Activated CD4-positive, alpha-beta T cell treated with anti-CD3 and anti-CD28 coated beads, Interleukin-2, amount 10 ng/mL, durations not matched to agents 7 days and 5 days (primary cell): ENCODE data around the gene LRCH3. TPM values are rescaled to one million over a fixed set of nuclear protein-coding genes. Genes with fewer than 3 reads are reported as not detected.

Experiments used
- CTCF ChIA-PET: fragments of 350-600 bp; sonication (Branson Sonifier 250); formaldehyde crosslinking; loops from one replicate; lab custom pipeline; 2021; ENCODE audit warnings: antibody characterized with exemption; lab: Charles Lee
- POLR2A ChIA-PET: fragments of 350-600 bp; sonication (Branson Sonifier 250); formaldehyde crosslinking; loops from one replicate; lab custom pipeline; 2021; ENCODE audit warnings: antibody characterized with exemption; lab: Charles Lee
- DNase-seq: peaks from one replicate; pipeline ENCODE4 v3.0.0-alpha.2; 2020
- H3K27ac Mint-ChIP-seq: one replicate; pipeline ENCODE4 v1.8.0; 2021; ENCODE audit warnings: mild to moderate bottlenecking, moderate library complexity, mixed read lengths
- H3K27me3 Mint-ChIP-seq: one replicate; pipeline ENCODE4 v1.8.0; 2021; ENCODE audit warnings: mixed read lengths
- H3K36me3 Mint-ChIP-seq: one replicate; pipeline ENCODE4 v1.8.0; 2021; ENCODE audit warnings: low read depth, mixed read lengths
- H3K4me1 Mint-ChIP-seq: one replicate; pipeline ENCODE4 v1.8.0; 2021; ENCODE audit warnings: mixed read lengths
- H3K4me3 Mint-ChIP-seq: one replicate; pipeline ENCODE4 v1.8.0; 2021; ENCODE audit warnings: mild to moderate bottlenecking, moderate library complexity, mixed read lengths
- H3K9me3 Mint-ChIP-seq: one replicate; pipeline ENCODE4 v1.8.0; 2021; ENCODE audit warnings: mixed read lengths
- total RNA-seq, 2 experiments: library from RNA; stranded (reverse); gene quantifications; one replicate each; pipeline ENCODE4 v1.2.3, GENCODE V29; 2021

The LRCH3 gene
- total RNA-seq, 2 experiments from 2014 or later: 54.0 to 58.0 TPM

DNA sequence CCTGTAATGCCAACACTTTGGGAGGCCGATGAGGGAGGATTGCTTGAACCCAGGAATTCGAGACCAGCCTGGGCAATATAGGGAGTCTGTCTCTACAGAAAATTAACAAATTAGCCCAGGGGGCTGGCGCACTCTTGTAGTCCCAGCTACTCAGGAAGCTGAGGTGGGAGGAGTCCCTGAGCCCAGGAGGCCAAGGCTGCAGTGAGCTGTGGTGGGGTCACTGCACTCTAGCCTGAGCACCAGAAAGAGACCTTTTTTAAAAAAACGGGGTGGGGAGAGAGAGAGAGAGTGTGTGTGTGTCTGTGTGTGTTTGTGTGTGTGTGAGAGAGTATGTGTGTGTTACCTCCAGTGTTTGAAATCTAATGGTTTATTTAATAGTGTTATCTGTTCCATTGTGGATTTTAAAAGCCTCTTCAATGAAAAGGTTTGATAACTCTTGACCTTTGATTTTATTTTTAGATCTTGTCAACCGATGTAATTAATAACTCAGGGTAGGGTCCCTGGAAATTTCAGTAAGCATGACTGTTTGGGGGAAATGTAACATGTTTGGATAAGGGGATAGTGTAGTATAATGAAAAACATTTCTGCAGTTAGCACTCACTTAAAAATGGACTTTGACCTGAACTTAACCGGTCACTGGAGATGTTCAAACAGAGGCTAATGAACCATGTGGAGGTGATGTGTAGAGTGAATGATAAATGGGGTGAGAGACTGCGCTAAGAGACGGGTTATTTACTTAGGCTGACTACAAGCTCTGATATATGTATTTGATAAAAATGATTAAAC, 29.7 kb downstream of the LRCH3 start:
- Mint-ChIP-seq H3K27me3 (no peaks in the 10 kb centered on the region), H3K27ac (no peak overlapping the region), H3K4me1 (no peaks in the 10 kb centered on the region), H3K36me3 (peaks cover 30% of the 10 kb centered on the region), H3K4me3 (no peak overlapping the region), H3K9me3 (no peaks in the 10 kb centered on the region)
- ChIA-PET POLR2A (no interaction called here), CTCF (no interaction called here)
- DNase-seq: no peak

DNA sequence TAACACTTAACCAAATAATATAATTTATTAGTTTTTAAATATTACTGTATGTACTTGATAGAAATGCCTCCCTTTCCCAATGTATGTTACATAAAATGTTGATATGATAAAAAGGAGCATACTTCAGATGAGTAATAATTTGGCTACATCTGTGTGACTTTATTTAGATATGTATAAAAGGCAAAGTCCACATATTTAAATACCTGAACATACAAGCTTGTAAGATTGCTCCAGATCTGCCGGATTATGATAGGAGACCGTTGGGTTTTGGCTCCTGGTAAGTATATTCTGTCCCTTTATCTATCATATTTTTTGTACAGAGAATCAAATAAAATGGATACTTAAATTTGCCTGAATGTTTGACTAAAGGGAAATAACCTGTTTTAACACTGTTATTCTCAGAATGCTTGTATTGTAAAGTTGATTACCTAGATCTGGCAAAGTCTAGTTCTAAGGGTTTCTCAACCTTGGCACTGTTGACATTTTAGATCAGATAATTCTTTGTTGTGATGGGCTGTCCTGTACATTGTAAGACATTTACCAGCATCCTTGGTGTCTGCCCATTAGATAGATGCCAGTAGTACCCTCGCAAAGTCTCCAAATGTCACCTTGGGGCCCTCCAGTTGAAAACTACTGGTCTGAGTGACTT, 38.5 kb downstream of the LRCH3 start:
- Mint-ChIP-seq H3K27me3 (no peaks in the 10 kb centered on the region), H3K36me3 (peaks cover 50% of the 10 kb centered on the region), H3K4me3 (no peak overlapping the region), H3K27ac (no peak overlapping the region), H3K9me3 (no peaks in the 10 kb centered on the region), H3K4me1 (peaks cover 2% of the 10 kb centered on the region)
- CTCF ChIA-PET: interaction anchor here (1.1 to 1.4 kb wide), 2 partner anchors 13 to 18 kb away, joined by 4 read pairs; no protein-coding TSS in a partner anchor
- POLR2A ChIA-PET: no interaction called here
- no peak for DNase-seq

DNA sequence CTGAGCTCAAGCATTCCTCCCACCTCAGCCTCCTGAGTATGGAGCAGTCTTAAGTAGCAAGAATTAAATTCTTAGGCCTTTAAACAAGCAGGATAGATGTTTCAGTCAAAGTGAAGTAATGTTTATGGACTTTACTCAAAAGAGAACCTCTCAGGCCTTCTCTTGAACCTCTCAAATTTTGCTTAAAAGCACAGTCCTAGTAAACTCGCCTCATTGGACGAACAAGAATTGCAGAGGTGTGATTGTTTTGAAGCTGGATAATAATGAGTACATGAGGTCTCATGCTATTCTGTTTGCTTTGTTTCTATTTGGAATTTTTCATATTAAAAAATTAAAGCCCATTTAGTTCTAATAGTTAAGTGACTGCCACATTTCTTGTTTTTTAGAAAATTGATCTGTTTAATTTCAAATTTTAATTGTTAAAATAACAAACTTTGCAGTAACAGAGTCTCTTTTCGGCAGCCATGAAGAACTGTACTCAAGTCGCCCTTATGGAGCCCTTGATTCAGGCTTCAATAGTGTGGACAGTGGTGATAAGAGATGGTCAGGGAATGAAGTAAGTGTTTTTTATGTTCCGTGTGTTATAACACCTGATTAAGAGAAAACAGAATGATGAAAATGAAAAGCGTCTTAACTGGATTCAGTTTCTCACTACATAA, 39.4 kb downstream of the LRCH3 start:
- H3K4me3 Mint-ChIP-seq: no peak overlapping the region

DNA sequence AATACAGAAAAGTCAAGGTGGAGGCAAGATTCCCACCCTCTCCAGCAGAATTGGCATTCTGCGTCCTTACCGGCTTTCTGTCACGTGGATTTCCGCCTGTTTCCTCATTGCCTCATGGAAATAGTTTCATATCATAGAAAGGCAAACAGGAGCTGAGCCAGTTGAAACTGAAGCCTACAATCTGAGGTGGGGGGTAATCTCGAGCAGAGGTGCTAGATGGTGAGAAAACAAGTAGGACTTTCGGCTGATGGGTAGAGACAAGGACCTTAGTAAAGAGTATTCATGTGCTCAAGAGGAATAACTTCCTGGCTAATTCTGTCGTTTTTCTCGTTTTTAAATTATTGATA, 39.9 kb downstream of the LRCH3 start:
- CTCF ChIA-PET: interaction anchor here (1.4 kb wide), 1 partner anchor 11 kb away, joined by 4 read pairs; no protein-coding TSS in a partner anchor
- H3K4me1 Mint-ChIP-seq: peaks cover 2% of the 10 kb centered on the region
- POLR2A ChIA-PET: no interaction called here
- H3K27me3 Mint-ChIP-seq: no peaks in the 10 kb centered on the region
- no peak for DNase-seq
- peaks cover 52% of the 10 kb centered on the region for H3K36me3 Mint-ChIP-seq
- H3K27ac Mint-ChIP-seq: no peak overlapping the region
- no peaks in the 10 kb centered on the region for H3K9me3 Mint-ChIP-seq
- no peak overlapping the region for H3K4me3 Mint-ChIP-seq

More for the DNA sequence above, 39.4 kb downstream of the LRCH3 start:
- Mint-ChIP-seq H3K27me3 (no peaks in the 10 kb centered on the region), H3K27ac (no peak overlapping the region), H3K4me1 (peaks cover 2% of the 10 kb centered on the region), H3K36me3 (peaks cover 49% of the 10 kb centered on the region), H3K9me3 (no peaks in the 10 kb centered on the region)
- CTCF ChIA-PET: interaction anchor here (1.1 to 1.4 kb wide), 2 partner anchors 12 to 18 kb away, joined by 4 read pairs; no protein-coding TSS in a partner anchor
- POLR2A ChIA-PET: no interaction called here
- DNase-seq: no peak

DNA sequence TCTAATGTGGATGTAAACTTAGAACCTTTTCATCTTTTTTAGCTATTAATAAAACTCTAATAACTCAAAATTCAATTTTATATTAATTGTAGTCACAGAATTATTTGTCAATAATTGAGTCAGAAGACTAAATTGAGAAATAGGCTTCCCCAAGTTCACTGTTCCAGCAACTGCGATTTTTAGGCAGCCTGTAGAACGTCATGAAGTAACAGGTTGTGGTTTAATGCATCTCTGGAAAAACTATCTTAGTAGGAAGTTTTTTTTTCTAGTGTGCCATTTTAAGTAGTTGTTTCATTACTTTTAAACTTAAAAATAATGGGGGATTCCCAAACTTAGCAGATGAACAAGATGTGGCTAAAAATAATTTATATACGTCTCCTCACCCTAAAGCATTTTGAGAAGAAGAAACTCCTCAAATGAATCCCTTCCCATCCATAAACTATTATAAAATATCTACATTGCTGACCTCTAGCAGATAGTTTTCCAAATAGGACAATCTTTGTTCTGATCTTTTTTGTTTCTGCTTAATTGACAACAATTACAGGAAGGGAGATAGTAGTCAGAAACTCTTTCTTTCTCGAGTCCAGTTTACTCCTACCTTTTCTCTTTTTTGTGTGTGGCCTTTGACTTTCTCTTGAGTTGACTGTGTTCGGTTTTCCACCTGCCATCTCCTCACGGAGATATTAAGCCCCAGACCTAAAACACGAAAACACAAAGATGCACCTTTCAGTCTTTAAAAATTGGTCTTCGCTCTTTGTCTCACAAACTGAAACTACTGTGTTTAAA, 43.1 kb downstream of the LRCH3 start:
- Mint-ChIP-seq H3K27ac (no peak overlapping the region), H3K9me3 (no peaks in the 10 kb centered on the region), H3K36me3 (peaks cover 46% of the 10 kb centered on the region), H3K27me3 (no peaks in the 10 kb centered on the region), H3K4me1 (peaks cover 2% of the 10 kb centered on the region), H3K4me3 (no peak overlapping the region)
- ChIA-PET POLR2A (no interaction called here), CTCF (no interaction called here)
- DNase-seq: no peak

DNA sequence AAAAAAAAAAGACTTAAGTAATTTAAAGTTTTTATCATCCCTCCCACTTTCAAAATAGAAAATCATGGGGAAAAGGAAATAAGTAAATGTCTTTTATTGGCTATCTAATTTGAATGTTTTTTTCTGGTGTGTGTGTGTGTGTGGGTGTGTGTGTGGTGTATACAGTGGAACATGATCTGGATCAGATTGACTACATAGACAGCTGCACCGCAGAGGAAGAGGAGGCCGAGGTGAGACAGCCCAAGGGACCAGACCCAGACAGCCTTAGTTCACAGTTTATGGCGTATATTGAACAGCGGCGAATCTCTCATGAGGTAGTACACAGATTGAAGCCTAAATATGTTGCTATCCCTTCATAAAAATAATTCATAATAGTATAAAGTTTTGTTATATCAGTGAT, 44.5 kb downstream of the LRCH3 start:
- H3K27me3 Mint-ChIP-seq: no peaks in the 10 kb centered on the region
- peaks cover 2% of the 10 kb centered on the region for H3K4me1 Mint-ChIP-seq
- peaks cover 42% of the 10 kb centered on the region for H3K36me3 Mint-ChIP-seq
- CTCF ChIA-PET: no interaction called here
- H3K4me3 Mint-ChIP-seq: no peak overlapping the region
- DNase-seq: no peak
- no peak overlapping the region for H3K27ac Mint-ChIP-seq
- POLR2A ChIA-PET: no interaction called here
- H3K9me3 Mint-ChIP-seq: no peaks in the 10 kb centered on the region

DNA sequence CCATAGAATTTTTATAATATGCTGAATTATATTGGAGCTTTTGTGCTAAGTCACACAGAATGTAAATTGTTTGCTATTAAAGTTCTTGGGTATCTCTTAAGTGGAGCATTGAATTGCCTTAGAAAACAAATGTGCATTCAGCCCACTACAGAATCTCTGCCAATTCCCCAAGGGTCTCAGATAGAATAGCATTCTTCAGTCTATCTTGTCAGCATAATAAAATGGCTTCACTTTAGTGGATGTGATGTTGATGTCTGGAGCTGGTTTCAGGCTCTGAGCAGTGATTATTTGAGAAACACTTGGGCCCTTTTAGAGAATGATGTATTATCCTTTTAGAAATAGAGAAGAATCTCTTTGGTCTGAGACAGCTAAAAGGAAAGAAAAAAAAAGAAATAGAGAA, 45.2 kb downstream of the LRCH3 start:
- Mint-ChIP-seq H3K27ac (no peak overlapping the region), H3K9me3 (no peaks in the 10 kb centered on the region), H3K36me3 (peaks cover 43% of the 10 kb centered on the region), H3K27me3 (no peaks in the 10 kb centered on the region), H3K4me1 (peaks cover 2% of the 10 kb centered on the region), H3K4me3 (no peak overlapping the region)
- CTCF ChIA-PET: no interaction called here
- POLR2A ChIA-PET: no interaction called here
- DNase-seq: no peak

DNA sequence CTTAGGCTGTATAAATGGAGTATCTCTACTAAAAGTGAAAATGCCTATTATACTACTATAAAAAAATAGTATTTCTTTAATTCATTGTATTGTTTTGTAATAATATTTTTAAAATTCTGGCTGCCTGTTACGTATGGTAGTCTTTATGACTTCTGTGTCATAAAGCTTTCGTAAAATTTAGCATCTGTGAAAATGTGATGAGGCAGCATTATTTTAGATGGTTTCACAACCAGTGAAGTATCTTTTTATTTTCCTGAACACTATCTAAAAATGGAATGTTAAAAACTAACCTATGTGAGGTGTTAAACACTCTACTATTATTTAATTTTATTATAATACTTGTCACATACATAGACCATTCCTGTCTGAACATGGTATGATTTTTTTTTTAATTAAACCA, 46.2 kb downstream of the LRCH3 start:
- no peak overlapping the region for H3K4me3 Mint-ChIP-seq
- peaks cover 2% of the 10 kb centered on the region for H3K4me1 Mint-ChIP-seq
- POLR2A ChIA-PET: no interaction called here
- peaks cover 46% of the 10 kb centered on the region for H3K36me3 Mint-ChIP-seq
- no peak overlapping the region for H3K27ac Mint-ChIP-seq
- CTCF ChIA-PET: no interaction called here
- H3K27me3 Mint-ChIP-seq: no peaks in the 10 kb centered on the region
- H3K9me3 Mint-ChIP-seq: no peaks in the 10 kb centered on the region
- DNase-seq: no peak

DNA sequence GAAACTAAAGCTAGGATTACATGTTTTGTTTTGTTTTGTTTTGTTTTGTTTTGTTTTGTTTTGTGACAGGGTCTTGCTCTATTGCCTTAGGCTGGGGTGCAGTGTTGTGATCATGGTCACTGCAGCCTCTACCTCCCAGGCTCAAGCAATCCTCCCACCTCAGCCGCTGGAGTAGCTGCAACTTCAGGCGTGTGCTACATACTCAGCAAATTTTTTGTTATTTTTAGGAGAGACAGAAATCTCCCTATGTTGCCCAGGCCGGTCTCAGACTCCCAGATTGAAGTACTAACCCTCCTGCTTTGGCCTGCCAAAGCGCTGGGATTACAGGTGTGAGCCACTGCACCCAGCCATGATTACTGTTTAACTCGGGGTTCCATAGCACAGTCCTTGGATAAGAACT, 50.7 kb downstream of the LRCH3 start:
- ChIA-PET CTCF (interaction anchor here (1.0 to 1.9 kb wide), 3 partner anchors 11 to 53 kb away, joined by 3 to 4 read pairs (median 4); no protein-coding TSS in a partner anchor), POLR2A (no interaction called here)
- Mint-ChIP-seq H3K36me3 (peaks cover 51% of the 10 kb centered on the region), H3K27ac (no peak overlapping the region), H3K27me3 (no peaks in the 10 kb centered on the region), H3K9me3 (no peaks in the 10 kb centered on the region), H3K4me1 (peaks cover 5% of the 10 kb centered on the region), H3K4me3 (no peak overlapping the region)
- DNase-seq: no peak

DNA sequence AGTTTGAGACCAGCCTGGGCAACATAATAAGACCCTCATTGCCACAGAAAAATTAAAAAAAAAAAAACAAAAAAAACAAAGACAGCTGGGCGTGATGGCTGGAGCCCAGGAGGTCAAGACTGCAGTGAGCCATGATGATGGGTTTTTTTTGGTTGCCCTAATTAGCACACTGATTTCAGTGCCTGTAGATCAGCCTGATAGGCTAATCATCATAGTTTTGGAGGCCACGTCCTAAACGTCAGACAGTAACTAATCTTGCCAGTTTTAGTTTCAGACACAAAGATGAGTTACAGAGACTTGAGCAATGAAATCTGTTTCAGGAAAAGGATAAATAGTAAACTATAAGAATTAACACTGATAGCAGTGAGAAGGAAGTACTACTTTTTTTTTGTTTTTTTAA, 55.4 kb downstream of the LRCH3 start:
- no peak for DNase-seq
- ChIA-PET CTCF (interaction anchor here (0.6 to 0.9 kb wide), 3 partner anchors 14 to 400 kb away, joined by 3 to 5 read pairs (median 5); no protein-coding TSS in a partner anchor), POLR2A (no interaction called here)
- H3K4me3 Mint-ChIP-seq: no peak overlapping the region
- no peak overlapping the region for H3K27ac Mint-ChIP-seq
- no peaks in the 10 kb centered on the region for H3K9me3 Mint-ChIP-seq
- H3K4me1 Mint-ChIP-seq: peaks cover 26% of the 10 kb centered on the region
- peaks cover 58% of the 10 kb centered on the region for H3K36me3 Mint-ChIP-seq
- H3K27me3 Mint-ChIP-seq: no peaks in the 10 kb centered on the region

DNA sequence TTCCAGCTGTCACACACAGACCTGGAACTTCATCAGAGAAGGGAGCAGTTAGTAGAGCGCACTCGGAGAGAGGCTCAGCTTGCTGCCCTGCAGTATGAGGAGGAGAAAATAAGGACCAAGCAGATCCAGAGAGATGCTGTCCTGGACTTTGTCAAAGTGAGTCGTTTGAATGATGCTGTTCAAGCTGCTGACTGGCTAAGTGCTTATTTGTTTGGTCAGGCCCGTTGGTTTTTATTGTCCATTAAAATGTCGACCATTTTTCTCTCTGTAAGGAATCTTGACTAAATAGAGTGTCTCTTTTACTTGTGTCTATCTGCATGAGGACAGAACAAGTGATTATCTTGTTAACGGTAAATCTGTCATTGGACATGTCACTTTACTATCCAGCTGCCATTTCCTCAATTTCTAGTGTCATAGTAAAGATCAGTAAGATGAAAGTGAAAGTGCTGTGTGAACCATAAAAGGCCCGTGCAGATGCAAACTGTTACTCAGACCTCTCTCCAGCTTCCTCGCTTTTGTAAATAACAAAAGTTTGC, 56.9 kb downstream of the LRCH3 start:
- Mint-ChIP-seq H3K4me3 (peak overlapping the region; percentile 67), H3K27me3 (no peaks in the 10 kb centered on the region), H3K36me3 (peaks cover 59% of the 10 kb centered on the region), H3K27ac (peak overlapping the region; percentile 97), H3K9me3 (no peaks in the 10 kb centered on the region), H3K4me1 (peaks cover 26% of the 10 kb centered on the region)
- peak; percentile 61 for DNase-seq
- ChIA-PET CTCF (interaction anchor here (0.5 to 1.4 kb wide), 3 partner anchors 9 to 20 kb away, joined by 4 read pairs; no protein-coding TSS in a partner anchor), POLR2A (no interaction called here)

DNA sequence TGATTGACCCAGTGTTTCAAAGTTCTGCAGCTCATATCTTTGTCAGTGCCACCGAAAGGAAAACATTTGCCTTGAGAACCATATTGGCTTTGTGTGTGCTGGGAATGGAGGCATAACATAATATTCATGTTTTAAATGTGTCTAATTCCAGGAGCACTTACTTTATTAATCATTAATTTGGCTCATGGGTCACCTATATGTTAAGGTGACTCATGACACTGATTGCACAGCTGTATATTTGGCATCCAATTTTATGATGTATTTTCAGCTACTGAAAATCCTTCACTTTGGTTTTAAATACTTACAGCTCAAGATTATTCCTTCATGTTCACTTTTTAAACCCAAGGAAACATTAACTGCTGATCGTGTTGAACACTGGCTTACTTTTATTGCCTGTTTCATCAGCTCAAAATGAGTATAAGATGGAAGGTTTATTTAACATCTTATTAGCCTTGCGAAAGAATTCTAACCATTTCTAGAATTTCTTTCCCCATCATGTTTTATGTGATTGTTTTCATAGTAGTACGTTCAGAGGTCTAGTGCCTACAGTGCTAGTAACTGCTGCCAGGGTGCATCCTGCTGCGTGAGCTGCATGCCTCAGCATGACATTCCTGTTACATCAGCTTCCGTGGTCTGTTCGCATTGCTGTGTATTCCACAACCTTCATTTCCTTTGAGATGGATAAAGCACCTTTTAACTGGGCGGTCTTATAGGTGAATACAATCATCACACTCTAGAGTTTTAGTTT, 63.7 kb downstream of the LRCH3 start:
- DNase-seq: no peak
- H3K4me3 Mint-ChIP-seq: no peak overlapping the region
- peaks cover 48% of the 10 kb centered on the region for H3K36me3 Mint-ChIP-seq
- H3K27ac Mint-ChIP-seq: no peak overlapping the region
- POLR2A ChIA-PET: no interaction called here
- H3K9me3 Mint-ChIP-seq: no peaks in the 10 kb centered on the region
- H3K4me1 Mint-ChIP-seq: peaks cover 3% of the 10 kb centered on the region
- no peaks in the 10 kb centered on the region for H3K27me3 Mint-ChIP-seq
- CTCF ChIA-PET: no interaction called here
